Right ventricle myocardium inferior (tissue), 1 donor: Measurements from ENCODE around the gene ANKS1A. TPM values are rescaled to one million over a fixed set of nuclear protein-coding genes. Genes with fewer than 3 reads are reported as not detected.
A peak's percentile ranks its signal among the peaks of the same experiment; 100 is the strongest.

Experiments used
- ATAC-seq: fragments of 200-7000 bp; cut with Tn5 transposase; one replicate; pipeline ENCODE4 v1.9.1; 2020; ENCODE audit warnings: mild to moderate bottlenecking, moderate library complexity
- DNase-seq: peaks from one replicate; pipeline ENCODE4 v3.0.0; 2021; ENCODE audit errors: missing footprints
- intact Hi-C: fragments of 100-400 bp; cut with DNase I; formaldehyde crosslinking; loops from one replicate; pipeline ENCODE4 v1.11.0; 2022
- total RNA-seq: library from RNA; stranded (reverse); fragmentation: NEBNext Ultra II Directional; extraction: Animal tissue kit (Norgen Biotek cat#: 25700); gene quantifications from one replicate; pipeline ENCODE4 v1.2.1, GENCODE V29; 2021
- donor health status: DM: no; HTN: yes; CAD: no; lungs with severe emphysema.

The ANKS1A gene
- total RNA-seq, 1 donor from 2014 or later, result 26.8 TPM

DNA sequence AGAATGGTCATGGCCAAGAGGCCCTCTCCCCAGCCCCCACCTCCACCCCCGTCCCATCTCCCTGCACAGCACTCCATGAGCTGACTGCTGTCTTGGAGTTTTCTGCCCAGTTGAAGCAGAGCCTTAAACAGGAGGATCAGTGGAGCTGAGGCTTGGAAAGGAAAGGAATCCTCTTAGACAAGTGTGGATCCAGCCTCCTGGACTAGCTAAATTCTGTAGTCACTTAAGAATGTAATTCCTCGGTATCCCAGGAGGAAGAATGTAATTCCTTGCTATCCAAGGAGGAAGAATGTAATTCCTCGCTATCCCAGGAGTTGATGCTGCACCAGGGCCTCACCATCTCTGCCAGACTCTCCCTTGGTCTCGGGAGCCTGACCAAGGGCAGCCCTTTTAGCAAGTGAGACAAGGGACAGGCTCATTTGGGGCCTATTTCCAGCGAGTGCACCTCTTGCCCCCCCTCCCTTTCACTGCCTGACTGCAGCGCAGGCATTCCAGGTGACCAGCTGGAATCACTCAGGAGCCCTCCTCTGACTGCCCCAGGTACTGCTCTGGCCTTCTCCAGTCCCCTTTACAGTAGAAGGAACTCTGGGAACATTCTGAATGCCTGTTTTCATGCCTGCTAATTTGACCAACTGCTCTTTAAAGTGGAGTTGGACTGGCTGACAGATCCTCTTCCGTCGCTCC, 175.8 kb downstream of the ANKS1A start:
- intact Hi-C loops, result no loop called here

DNA sequence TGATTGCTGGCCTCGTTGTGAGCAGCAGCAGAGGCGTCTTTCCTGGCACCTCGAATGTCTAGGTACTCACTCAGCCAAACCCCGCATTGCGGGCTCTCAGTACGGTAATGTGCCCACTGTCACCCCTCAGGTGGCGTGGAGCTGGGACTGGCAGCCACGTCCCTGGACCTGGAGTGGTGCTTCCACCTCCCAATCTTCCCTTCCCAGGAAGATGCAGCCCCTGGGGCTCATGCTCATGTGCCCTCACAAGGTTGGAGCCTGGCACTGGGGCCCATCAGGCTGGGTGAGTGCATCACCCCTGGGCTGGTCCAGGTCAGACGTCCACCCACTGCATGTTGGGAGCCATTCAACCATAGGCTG, 176.4 kb downstream of the ANKS1A start:
- DNase-seq, result peak; percentile 62
- peak; percentile 9 for ATAC-seq
- intact Hi-C loops, result no loop called here

More for the DNA sequence above, 175.8 kb downstream of the ANKS1A start:
- peak; percentile 11 for DNase-seq
- ATAC-seq, result no peak

DNA sequence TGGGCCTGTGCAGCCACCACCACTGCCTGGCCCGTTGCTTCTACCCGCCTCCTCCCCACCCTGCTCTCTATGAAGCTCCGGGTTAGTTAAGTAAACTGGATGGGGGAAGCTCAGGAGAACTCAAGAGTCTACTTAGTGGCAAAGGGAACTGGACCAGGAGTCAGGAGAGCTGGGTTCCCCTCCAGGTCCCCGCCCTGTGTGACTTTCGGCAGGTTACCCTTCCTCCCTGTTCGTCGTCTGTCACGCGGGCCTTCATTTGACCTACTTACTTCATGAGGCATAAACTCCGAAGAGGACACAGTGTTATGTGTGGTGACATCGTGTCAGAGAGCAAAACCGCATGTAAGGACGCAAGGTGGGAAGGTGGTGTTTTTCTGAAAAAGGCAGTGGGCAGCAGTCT, 176.8 kb downstream of the ANKS1A start:
- intact Hi-C loops, result no loop called here
- ATAC-seq (no peak), DNase-seq (peak; percentile 51)

DNA sequence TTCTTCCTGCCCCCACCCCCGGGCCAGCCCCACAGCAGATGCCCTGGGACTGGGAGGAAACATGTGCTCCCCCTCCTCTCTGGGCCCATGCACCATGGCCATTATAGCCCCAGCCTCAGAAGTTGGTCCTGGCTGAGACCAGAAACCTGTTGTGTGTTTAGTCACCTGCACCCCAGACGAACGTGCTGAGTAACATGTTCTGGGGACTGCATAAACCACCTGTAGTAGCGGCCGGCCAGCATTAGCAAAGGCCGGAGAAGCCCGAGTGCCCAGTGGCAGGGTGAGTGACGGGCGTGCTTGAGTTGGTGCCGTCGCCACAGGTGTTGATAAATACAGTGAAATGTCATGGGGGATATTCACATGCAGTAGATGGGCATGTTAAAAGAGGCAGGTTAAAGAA, 178.2 kb downstream of the ANKS1A start:
- DNase-seq (peak; percentile 39), ATAC-seq (no peak)
- intact Hi-C loops, result no loop called here

DNA sequence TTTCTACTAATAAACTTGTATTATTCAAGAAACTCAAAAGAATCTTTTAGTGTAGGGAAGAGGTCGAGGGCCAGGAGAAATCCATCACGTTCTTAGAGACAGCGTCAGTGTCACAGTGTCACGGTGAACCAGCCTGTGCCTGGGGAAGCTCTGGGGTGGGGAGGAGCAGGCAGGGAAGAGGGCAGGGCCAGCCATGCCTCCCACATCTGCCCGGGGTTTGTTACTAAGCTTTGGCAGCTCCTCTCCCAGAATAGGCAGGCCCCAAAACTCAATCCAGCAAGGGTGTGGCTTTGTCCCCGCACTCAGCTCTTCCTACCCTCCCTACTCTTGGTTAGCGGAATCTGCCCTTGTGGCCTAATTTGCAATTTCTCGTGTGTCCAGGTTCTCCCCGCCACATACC, 179.2 kb downstream of the ANKS1A start:
- ATAC-seq (no peak), DNase-seq (peak; percentile 37)
- intact Hi-C loops, result no loop called here

DNA sequence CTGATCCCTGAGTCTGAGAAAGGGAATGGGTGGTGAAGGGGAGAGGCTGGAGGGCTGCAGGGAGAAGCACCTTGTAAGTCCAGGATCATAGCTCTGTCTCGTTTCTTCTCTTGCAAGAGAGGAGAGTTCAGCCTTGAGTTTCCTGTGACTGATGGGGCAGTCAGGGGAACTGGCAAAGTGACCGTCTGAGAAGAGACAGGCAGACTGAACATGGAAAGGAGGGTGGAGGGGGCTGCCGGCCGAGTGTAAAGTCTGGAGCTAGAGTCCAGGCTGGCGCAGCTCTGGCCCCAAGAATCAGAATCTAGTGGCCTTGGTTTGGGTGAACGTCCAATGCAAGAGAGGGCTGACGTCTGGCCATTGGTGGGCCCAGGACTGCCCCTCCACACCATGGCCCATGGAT, 179.6 kb downstream of the ANKS1A start:
- intact Hi-C loops, result no loop called here
- DNase-seq (peak; percentile 13), ATAC-seq (no peak)

DNA sequence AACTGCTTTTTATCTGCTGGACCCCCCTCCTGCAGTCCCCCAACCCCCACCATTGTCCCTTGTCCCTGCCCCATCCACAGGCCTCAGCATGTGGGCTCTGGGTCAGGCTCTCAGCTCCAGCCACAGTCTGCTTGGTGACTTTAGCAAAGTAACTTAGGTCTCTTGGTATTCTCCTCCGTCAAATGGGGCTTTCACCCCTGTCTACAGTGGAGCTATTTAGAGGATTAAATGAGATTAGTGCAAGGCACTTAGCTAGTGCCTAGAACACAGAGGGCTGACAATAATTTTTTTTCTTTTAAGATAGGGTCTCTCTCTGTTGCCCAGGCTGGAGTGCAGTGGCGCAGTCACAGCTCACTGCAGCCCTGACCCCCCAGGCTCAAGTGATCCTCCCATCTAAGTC, 180.2 kb downstream of the ANKS1A start:
- DNase-seq (peak; percentile 4), ATAC-seq (no peak)
- intact Hi-C loops, result no loop called here

DNA sequence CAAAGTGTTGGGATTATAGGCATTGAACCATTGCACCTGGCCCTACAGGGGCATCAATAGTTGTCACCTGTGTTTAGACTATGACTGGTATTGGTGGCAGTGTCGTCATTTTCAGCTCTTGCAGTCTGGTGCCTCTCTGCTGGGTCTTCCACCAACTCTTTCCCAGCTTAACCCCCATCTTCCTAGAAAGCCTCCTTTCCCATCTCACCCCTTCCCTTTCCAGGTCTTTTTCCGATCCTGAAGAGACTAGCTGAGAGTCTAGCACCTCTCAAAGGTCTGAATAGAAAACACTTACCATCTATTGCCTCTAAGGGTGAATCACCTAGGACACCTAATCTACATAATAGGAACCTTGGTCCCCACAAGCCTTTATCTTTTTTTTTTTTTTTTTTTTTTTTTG, 181.1 kb downstream of the ANKS1A start:
- no peak for ATAC-seq
- DNase-seq, result no peak
- intact Hi-C loops, result no loop called here

DNA sequence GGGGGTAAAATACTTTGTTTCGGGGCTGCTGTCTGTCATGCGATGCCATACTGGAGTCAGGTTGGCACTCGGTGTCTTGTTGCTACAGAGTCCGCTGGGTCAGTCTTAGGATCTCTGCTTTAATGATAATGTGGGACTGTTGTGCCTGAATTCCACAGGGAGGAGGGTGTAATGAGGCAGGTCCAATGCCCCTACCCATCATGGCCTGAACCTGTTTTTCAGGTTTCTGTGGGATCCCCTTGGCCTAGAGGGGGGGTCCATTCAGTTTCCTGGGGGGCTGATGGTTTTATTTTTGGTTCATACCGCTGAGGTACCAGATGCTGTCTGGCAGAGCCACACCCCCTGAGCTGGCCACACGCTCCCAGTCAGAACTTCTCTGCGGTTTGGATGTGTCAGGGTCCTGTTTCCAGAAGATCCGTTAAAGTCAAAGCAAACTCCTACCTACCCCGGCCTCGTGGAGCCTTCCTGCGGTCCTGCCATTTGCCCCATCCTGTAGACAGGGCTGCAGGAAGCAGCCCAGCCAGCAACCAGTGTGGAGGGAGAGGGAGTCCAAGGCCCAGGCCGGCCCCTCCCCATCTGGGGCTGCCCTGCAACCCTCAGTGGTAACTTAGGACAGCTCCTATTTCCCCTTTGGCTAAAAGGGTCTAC, 182.4 kb downstream of the ANKS1A start:
- intact Hi-C loops, result no loop called here
- no peak for ATAC-seq
- no peak for DNase-seq

DNA sequence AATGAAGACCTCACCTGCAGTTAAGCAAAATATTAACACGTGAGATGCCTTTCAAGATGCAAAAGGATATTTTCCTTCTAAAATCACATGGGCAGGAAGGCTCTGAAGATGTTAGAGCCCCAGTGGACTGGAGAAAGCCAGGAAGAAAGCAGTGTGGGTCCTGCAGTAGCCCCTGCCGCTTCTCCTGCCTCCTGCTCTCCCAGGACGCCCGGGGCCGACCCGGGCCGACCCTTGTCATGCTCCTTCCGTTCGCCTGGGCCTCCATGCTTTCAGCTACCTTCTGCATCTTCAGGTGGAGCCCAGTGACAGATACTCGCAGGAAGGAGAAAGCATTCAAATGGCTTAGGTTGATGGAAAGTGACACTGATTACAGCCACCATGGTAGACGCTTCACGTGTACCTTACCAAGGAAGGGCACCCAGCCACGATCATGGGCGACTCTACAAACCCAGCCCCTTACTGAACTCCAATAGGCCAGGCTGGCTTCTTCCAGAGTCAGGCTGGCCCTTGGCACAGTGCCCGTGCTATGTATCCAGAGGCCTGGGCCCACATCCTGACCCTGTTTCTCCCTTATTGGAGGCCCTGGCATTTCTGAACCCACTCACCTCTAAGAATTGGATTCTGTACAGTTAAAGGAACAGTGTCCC, 183.1 kb downstream of the ANKS1A start:
- DNase-seq (no peak), ATAC-seq (no peak)
- intact Hi-C loops, result no loop called here

DNA sequence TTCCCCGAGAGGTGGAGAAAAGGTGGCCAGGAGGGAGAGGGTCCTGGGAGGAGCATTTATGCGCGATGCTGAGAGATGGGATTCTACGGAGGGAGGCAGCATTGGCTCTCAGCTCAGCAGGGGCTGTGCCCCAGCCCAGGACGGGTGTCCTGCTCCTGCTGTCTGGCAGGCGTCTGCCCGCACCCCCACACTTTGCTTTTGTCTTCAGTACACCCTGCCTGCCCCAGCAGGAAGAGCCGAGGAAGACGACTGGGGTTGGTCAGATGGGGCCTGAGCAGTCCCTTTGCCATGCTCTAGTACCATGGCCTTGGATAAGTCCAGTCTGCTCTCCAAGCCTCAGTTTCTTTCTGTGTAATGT, 183.6 kb downstream of the ANKS1A start:
- DNase-seq (no peak), ATAC-seq (no peak)
- intact Hi-C loops, result no loop called here

DNA sequence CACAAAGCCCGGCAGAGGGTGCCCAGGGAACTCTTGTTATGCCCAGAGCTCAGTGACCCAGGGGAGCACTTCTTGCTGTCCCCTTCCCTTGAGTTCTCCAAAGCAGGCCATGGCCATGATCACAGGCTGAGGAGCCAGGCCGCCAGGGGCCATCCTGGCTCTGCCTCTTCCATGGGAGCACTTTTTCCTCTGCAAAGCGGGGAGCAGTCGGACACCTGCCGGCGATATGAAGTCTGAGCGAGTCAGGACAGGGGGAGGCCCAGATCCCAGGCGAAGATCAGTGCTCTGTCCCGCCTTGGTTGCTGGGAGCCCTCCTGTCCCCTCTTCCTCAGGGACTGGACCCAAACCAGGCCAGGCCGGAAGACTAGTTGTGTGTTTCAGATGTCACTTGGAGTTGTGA, 184.2 kb downstream of the ANKS1A start:
- no peak for DNase-seq
- ATAC-seq, result no peak
- intact Hi-C loops, result no loop called here

DNA sequence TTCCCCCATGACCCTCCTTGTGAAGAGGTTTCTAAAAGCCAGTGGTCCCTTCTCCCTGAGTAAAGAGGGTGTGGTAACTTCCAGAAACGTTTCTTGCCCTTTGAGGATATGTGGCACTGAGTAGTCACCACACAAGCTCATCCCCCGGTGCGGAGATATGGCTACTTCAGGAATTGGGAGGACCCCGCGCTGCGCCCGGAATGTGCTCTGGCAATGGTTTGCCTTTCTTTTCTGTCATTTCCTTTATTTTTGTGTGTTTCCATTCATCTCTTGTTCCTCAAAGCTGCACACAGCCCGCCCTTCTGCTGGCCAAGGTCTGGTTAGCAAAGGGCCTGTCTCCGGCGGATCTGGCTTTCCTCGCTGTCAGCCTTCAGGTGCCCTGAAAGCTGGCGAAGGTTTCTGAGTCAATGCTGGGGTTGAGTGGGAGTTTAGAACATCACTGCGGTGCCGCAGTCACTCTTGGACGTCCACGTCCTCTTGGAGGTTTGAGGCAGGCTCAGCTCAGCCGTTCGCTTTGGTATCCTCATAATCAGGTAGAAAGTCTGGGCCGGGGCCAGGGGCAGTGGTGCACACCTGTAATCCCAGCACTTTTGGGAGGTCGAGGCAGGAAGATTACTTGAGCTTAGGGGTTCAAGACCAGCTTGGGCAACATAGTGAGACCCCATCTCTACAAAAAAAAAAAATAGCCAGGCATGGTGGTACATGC, 184.9 kb downstream of the ANKS1A start:
- intact Hi-C loops, result no loop called here
- ATAC-seq (no peak), DNase-seq (no peak)

DNA sequence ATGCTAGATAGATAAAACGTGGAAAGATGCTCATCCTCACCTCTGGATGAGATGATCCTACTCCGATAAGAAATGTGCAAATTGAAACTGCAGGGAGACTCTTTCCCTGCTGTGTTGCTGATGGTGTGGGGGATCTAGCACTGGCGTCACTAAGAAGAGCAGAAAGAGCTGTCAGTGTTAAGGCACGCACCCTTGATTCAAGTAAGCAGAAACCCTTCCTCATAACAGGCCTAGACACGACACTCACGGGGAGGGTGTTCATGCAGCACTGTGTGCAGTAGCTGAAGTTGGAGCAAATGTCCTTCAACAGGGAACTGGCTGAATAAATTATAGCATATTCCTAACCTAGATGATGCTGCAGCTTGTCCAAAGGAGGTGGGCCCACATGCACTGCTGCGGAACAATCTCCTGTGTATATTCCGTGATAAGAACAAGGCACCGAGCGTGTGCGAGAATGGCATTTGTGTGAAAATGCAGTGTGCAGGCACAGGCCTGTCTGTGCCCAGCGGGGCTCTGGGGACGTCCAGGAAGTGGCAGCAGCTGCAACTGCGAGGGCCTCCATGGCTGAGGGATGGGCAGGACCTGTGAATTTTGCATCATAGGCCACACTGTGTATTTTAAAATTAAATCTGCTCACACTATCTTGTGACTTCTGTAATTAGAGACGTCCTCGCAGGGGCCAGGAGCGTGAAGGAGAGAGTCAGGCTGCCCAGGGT, 188.1 kb downstream of the ANKS1A start:
- no peak for ATAC-seq
- DNase-seq, result no peak
- intact Hi-C loops, result no loop called here

DNA sequence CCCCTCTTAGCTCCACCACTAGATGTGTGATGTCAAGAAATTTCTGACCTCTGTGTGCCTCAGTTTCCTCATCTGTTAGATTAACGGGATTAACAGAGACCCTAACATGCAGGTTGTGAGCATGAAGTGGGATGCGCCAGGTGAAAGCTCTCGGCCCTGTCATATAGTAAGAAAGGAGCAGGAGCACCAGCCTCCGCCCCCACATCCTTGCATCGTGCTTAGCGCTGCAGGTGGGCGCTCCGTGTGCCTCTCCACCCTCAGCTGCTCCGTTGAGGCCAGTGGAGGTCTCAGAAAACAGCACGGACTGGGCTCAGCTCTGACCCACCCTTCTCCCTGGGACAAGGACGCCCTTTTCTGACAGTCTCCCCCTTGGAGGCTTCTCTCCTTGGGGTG, 188.7 kb downstream of the ANKS1A start:
- intact Hi-C loops, result no loop called here
- ATAC-seq (no peak), DNase-seq (no peak)

DNA sequence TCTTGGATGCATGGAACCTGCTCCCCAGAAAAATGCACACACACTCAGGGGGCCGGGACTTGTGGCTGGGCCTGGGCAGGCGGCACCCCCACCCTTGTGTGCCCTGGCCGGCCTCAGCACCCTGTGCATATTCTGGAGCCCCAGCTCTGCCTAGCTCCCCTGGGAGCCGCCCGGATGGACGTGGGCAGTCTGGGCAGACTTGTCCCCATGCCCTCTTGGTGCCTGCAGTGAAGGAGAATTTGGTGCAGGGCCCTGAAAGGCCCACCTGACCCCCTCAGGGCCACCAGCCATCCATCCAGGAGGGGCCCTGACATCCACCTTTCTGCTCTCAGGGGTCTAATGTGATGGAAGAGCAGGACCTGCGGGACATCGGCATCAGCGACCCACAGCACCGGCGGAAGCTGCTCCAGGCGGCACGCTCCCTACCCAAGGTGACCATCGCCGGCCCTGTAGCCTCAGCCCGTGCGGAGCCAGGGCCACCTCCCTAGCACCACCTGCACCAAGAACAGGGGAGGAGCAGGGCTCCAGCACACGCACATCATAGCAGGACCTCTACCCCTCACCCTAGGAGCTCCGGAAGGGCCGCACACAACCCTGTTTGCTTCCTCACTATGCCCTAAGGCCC, 189.3 kb downstream of the ANKS1A start:
- ATAC-seq (no peak), DNase-seq (no peak)
- intact Hi-C loops, result no loop called here

DNA sequence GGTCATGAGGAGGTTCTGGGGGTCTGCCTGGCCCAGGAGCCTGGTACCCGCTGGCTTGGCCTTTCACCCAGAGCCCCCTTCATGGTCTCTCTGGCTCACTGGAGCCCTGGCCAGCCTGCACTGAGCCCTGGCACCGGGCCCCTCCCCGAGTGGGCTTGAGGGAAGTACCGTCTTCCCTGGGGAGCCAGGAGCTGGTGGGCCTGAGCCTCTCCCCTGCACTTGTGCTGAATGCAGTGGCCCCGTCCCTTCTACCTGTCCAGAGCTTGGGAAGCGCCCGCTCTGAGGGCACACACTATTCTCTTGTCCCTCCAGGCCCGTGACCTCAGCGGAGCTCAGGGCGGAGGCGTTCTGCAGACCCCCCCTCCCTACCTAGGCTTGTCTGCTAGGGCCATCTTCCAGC, 189.8 kb downstream of the ANKS1A start:
- intact Hi-C loops, result no loop called here
- ATAC-seq (no peak), DNase-seq (no peak)

DNA sequence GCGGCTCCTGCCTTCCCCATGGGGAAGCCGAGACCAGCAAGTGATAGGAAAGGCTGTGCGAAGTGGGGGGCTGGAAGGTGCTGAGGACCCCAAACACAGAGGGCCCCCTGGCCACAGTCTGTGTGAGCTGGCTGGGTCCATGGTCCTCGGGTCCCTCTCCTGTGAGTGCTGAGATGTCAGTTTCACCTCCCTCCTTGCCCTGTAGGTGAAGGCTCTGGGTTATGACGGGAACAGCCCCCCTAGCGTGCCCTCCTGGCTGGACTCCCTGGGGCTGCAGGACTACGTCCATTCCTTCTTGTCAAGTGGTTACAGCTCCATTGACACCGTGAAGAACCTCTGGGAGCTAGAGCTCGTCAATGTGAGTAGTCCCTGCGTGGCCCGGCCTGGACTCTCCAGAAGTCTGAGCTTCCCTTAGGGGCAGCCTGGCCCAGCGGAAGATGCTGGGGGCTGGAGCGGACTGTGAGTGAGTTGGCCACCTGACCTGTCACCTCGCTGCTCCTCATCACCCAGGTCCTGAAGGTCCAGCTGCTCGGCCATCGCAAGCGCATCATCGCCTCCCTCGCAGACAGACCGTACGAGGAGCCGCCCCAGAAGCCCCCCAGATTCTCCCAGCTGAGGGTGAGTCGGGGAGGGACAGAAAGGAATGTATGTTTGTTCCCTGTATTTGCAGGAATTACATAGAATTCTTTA, 190.4 kb downstream of the ANKS1A start:
- no peak for DNase-seq
- intact Hi-C loops, result no loop called here
- ATAC-seq, result no peak
